GM10266 (cell line): ENCODE data around the gene SHF.

Experiments
- DNase-seq: peaks from one replicate; pipeline ENCODE4 v3.0.0; 2012; ENCODE audit errors: extremely low spot score
- CTCF ChIP-seq: IDR thresholded peaks from 2 replicates; pipeline ENCODE4 v1.5.1; 2012; ENCODE audit warnings: mild to moderate bottlenecking, low read depth; ENCODE audit not compliant: control insufficient read depth, insufficient read depth; ENCODE audit errors: missing control alignments

SHF gene

DNA sequence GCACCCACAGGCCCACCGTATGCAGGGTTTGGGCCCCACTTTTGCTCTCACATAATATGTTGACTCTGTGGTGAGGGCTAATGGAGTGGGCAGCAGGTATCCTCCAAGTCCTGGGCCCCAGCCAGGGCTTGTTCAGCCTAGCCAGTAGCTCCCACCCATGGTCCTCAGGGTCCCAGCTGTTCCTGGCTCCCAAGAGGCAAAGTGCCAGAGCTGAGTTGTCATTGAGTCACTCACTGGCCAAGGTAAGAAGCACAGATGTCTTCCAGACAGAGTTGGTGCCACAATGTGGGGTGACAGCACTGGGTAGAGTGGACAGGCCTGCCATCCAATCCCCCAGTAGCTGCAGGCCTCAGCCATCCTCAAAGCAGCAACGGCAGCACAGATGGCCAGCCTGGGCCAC is 4.3 kb downstream of the SHF start:
- no peak for TF ChIP-seq CTCF
- no peak for DNase-seq

DNA sequence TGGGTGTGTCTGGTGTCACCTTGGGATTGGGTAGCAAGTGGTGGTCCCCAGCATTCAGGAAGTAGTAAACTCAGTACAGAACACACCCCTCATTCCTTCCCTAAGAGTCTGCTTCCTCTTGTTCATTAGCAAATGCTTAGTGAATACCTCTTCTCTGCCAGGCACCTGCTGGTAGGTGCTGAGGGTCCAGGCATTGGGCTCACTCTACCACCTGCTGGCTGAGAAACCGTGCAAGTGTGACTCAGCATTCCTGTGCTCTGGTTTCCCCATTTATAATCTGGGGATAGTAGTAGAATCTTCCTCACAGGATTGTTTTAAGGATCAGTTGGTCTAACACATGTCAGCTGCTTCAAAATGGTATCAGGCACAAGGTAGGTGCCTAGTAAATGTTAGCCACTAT is 4.8 kb downstream of the SHF start:
- no peak for DNase-seq
- no peak for TF ChIP-seq CTCF

GRCh38 chr15:45181491-45182285 is 6.1 kb downstream of the SHF start:
- TF ChIP-seq CTCF, result no peak
- DNase-seq, result no peak

DNA sequence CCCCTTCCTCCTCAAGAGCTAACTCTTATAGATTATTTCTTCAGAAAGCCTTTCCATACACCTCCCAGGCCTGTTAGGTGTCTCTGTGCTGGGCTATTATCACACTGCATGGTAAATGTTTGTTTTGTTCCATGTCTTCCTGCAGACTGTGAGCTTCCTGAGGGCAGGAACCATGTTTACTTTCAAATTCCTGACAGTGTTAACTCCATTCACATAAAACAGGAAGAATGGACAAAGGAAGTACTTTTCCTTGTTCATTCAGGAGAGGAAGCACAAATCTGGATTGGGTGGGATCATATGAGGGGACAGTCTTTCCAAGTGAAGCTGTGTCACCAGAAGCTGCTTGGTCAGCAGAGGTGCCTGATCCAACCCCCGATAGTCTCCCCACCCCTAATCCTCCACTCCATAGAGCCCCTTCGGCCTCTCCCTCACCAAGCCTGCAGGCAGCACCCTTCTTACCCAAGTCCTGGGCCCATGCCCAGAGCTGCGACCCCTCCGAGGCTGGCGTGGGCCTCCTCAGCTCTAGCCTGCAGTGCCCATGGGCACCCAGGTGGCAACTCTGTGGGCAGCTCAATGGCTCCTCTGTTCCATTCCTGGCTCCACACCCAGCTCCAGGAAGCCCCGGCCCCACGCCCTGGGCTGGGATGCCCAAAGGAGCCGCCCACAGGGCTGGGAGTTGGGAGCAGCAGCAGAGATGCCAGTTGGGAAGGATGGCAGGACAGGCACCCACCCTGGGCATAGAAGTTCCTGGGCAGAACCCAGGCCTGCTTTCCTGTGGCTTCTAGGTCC is 6.9 kb downstream of the SHF start:
- no peak for DNase-seq
- no peak for TF ChIP-seq CTCF

DNA sequence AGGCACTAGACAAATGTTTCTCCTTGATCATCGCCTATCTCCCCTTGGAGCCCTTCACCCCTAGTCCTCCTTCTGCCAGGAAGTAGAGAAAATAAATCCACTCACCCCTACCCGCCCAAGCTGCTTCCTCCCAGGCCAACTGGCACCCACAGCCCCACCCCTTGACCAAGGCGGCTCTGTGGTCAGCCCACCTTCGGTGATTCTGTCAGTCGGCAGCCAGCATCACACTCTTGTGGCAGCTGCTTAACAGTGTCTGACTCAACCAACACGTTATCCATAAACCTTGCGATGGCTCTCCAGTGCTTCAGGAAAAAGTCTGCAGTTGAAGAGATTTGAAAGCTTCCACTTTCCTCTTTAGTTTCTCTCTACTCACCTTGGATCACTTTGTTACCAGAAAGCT is 7.6 kb downstream of the SHF start:
- DNase-seq, result no peak
- no peak for TF ChIP-seq CTCF

DNA sequence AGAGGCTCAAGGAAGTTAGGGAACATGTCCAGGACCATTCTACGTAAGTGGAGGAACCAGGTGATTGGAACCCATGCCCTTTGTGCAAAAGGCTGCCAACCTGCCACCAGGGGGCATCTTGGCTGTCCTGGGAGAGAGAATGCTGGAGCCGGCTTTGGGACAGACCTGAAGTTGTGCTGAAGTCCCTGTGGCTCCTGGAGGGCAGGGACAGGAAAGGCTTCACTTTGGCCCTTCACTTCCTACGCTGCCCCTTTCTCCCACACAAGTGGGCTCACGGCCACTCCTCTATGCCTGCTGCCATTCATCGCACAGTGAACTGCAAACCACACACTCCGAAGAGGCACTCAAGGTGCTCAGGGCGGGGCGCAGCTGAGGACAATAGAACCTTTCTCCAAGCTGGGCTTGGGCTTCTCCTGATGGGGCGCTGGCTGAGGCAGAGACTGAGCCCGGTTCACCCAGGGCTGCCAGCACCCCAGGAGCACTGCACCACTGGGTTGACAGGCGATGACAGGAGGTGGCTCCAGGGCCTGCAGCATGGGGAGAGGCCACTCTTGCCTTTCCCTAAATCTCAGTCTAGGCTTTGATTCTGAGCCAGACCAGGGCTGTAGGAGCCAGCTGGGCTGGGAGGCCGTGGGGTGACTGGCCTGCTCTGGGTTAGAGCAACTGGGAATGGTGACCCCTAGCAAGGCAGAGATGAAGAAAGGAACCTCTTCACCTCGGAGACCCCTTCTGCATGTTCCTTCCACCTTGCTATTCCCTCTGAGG is 8.4 kb downstream of the SHF start:
- no peak for DNase-seq
- TF ChIP-seq CTCF, result peak; percentile 56
